Thoracic aorta (tissue), 2 donors: ENCODE data around the gene PROCR. TPM values are rescaled to one million over a fixed set of nuclear protein-coding genes. Genes with fewer than 3 reads are reported as not detected.
"Not testable (repeated sequence)": the region's sequence is repeated elsewhere in the genome, so short reads cannot be mapped to it uniquely, and the experiment has no call there.

Source experiments
- ATAC-seq: fragments of 150-250 bp; one replicate; pipeline ENCODE4 v1.8.0; 2017; ENCODE audit warnings: low read depth; ENCODE audit not compliant: insufficient number of reproducible peaks, low FRiP score
- DNase-seq: peaks from one replicate; pipeline ENCODE4 v3.0.0-alpha.2; 2020; ENCODE audit warnings: low spot score
- H3K27ac ChIP-seq, 2 donors: fragments of 200-600 bp; sonication (generic); 1 replicate in 1 of 2; 2 replicates in 1 of 2; pipeline ENCODE4 v1.5.1; 2016; ENCODE audit warnings: mild to moderate bottlenecking in 2 of 2, moderate library complexity in 2 of 2
- H3K27me3 ChIP-seq: fragments of 200-600 bp; sonication (generic); replicated peaks from 2 replicates; pipeline ENCODE4 v1.6.0; 2016; ENCODE audit warnings: mild to moderate bottlenecking; ENCODE audit not compliant: insufficient read depth
- H3K36me3 ChIP-seq: fragments of 200-600 bp; sonication (generic); one replicate; pipeline ENCODE4 v1.5.1; 2016
- H3K4me1 ChIP-seq, 2 donors: fragments of 200-600 bp; sonication (generic); 1 replicate in 1 of 2; 2 replicates in 1 of 2; pipeline versions ENCODE4 v1.5.1 to v1.6.0; 2016; ENCODE audit warnings: low read depth in 2 of 2, mild to moderate bottlenecking in 1 of 2; ENCODE audit not compliant: control insufficient read depth in 1 of 2
- H3K4me3 ChIP-seq: fragments of 200-600 bp; sonication (generic); 2 replicates; pipeline ENCODE4 v1.5.1; 2016; ENCODE audit warnings: mild to moderate bottlenecking
- H3K9me3 ChIP-seq: fragments of 200-600 bp; sonication (generic); 2 replicates; pipeline ENCODE4 v1.5.1; 2016
- CTCF ChIP-seq: fragments of 200-600 bp; sonication (generic); IDR thresholded peaks from one replicate; pipeline ENCODE4 v1.5.1; 2019; ENCODE audit warnings: antibody characterized with exemption
- total RNA-seq, 2 donors: library from RNA; depleted of rRNA; stranded (reverse); fragments of >200 nt; gene quantifications; one replicate each; pipeline versions ENCODE4 v1.1.0 to v1.2.3, GENCODE V29; 2016

Gene PROCR
- total RNA-seq, 2 donors from 2014 or later, result 66.9 to 74.7 TPM

- no peak overlapping the region for H3K27ac ChIP-seq
- ATAC-seq (no peak), DNase-seq (no peak)
- H3K9me3 ChIP-seq, result no peaks in the 10 kb centered on the region
- H3K4me3 ChIP-seq, result no peak overlapping the region
- H3K27me3 ChIP-seq, result no peaks in the 10 kb centered on the region
- no peak for TF ChIP-seq CTCF
- no peaks in the 10 kb centered on the region for H3K36me3 ChIP-seq
- no peaks in the 10 kb centered on the region for H3K4me1 ChIP-seq
These were observed 8.4 kb downstream of the PROCR start for GRCh38 chr20:35180266-35180665.

GRCh38 chr20:35181731-35182130, 9.9 kb downstream of the PROCR start:
- no peaks in the 10 kb centered on the region for H3K9me3 ChIP-seq
- H3K27me3 ChIP-seq, result no peaks in the 10 kb centered on the region
- no peaks in the 10 kb centered on the region for H3K4me1 ChIP-seq
- no peak overlapping the region for H3K4me3 ChIP-seq
- no peaks in the 10 kb centered on the region for H3K36me3 ChIP-seq
- no peak for TF ChIP-seq CTCF
- ATAC-seq (no peak), DNase-seq (no peak)
- no peak overlapping the region for H3K27ac ChIP-seq

- H3K27ac ChIP-seq, H3K9me3 ChIP-seq, ATAC-seq, H3K4me3 ChIP-seq, H3K27me3 ChIP-seq, DNase-seq, H3K4me1 ChIP-seq, H3K36me3 ChIP-seq: not testable (repeated sequence)
These were observed 14.9 kb downstream of the PROCR start for GRCh38 chr20:35186691-35187289.

GRCh38 chr20:35187584-35188190, 15.8 kb downstream of the PROCR start:
- no peaks in the 10 kb centered on the region for H3K9me3 ChIP-seq
- TF ChIP-seq CTCF, result no peak
- no peaks in the 10 kb centered on the region for H3K4me1 ChIP-seq
- no peaks in the 10 kb centered on the region for H3K36me3 ChIP-seq
- no peak for DNase-seq
- no peak overlapping the region for H3K27ac ChIP-seq
- H3K27me3 ChIP-seq, result no peaks in the 10 kb centered on the region
- H3K4me3 ChIP-seq, result no peak overlapping the region
- ATAC-seq, result no peak

GRCh38 chr20:35189223-35189622, 17.4 kb downstream of the PROCR start:
- not testable (repeated sequence) for H3K27ac ChIP-seq, H3K4me3 ChIP-seq, H3K36me3 ChIP-seq, H3K4me1 ChIP-seq, DNase-seq, H3K9me3 ChIP-seq, H3K27me3 ChIP-seq, ATAC-seq

- Histone ChIP-seq H3K4me3 (no peak overlapping the region), H3K4me1 (no peaks in the 10 kb centered on the region), H3K9me3 (no peaks in the 10 kb centered on the region), H3K27me3 (no peaks in the 10 kb centered on the region), H3K36me3 (no peaks in the 10 kb centered on the region), H3K27ac (no peak overlapping the region)
- no peak for ATAC-seq
- no peak for DNase-seq
- no peak for TF ChIP-seq CTCF
These were observed 18.7 kb downstream of the PROCR start for GRCh38 chr20:35190556-35190955.
